CD14-positive monocyte (primary cell): ENCODE measurements around the gene TRIM43B. TPM values are rescaled to one million over a fixed set of nuclear protein-coding genes. Genes with fewer than 3 reads are reported as not detected.
"Not testable (repeated sequence)": the region's sequence is repeated elsewhere in the genome, so short reads cannot be mapped to it uniquely, and the experiment has no call there.

Experiments
- DNase-seq, 3 donors: peaks; one replicate each; pipeline ENCODE4 v3.0.0-alpha.2; 2011 to 2022
- H2AFZ ChIP-seq: 2 replicates; pipeline ENCODE4 v1.6.0; 2012; ENCODE audit warnings: mild to moderate bottlenecking, low read depth, low read length, inconsistent platforms; ENCODE audit not compliant: insufficient read depth, poor library complexity, severe bottlenecking
- H3K27ac ChIP-seq, 2 donors: 1 replicate in 1 of 2; 2 replicates in 1 of 2; pipeline ENCODE4 v1.5.1; 2012 to 2013; ENCODE audit warnings: low read length in 2 of 2, control low read depth in 1 of 2, inconsistent platforms in 1 of 2, low read depth in 1 of 2, mild to moderate bottlenecking in 1 of 2
- H3K27me3 ChIP-seq, 2 donors: one replicate each; pipeline versions ENCODE4 v1.6.0 to v1.6.1; 2011 to 2013; ENCODE audit warnings: low read length in 2 of 2; ENCODE audit not compliant: control insufficient read depth in 2 of 2, insufficient read depth in 2 of 2
- H3K36me3 ChIP-seq, 2 donors: replicated peaks in 1 of 2; 1 replicate in 1 of 2; 2 replicates in 1 of 2; pipeline versions ENCODE4 v1.5.1 to v1.6.1; 2012 to 2013; ENCODE audit warnings: low read length in 2 of 2, control low read depth in 1 of 2, inconsistent platforms in 1 of 2, mild to moderate bottlenecking in 1 of 2; ENCODE audit not compliant: insufficient read depth in 2 of 2, control insufficient read depth in 1 of 2
- H3K4me1 ChIP-seq, 2 donors: 1 replicate in 1 of 2; 2 replicates in 1 of 2; pipeline versions ENCODE4 v1.5.1 to v1.6.1; 2012 to 2013; ENCODE audit warnings: low read length in 2 of 2, control low read depth in 1 of 2, inconsistent platforms in 1 of 2, mild to moderate bottlenecking in 1 of 2, moderate library complexity in 1 of 2; ENCODE audit not compliant: insufficient read depth in 2 of 2, control insufficient read depth in 1 of 2
- H3K4me2 ChIP-seq: replicated peaks from 2 replicates; pipeline ENCODE3; 2012; ENCODE audit warnings: low read length, moderate library complexity, mild to moderate bottlenecking; ENCODE audit not compliant: poor library complexity, severe bottlenecking; ENCODE audit errors: extremely low read depth
- H3K4me3 ChIP-seq, 3 experiments: fragments of 200-600 bp in 1 of 3; sonication (generic) in 1 of 3; replicated peaks in 1 of 3; 1 replicate in 2 of 3; 2 replicates in 1 of 3; pipeline ENCODE4 v1.5.1; 2011 to 2013; ENCODE audit warnings: low read length in 3 of 3, mild to moderate bottlenecking in 3 of 3, control low read depth in 2 of 3, low read depth in 2 of 3, inconsistent platforms in 1 of 3, moderate library complexity in 1 of 3
- H3K79me2 ChIP-seq: 2 replicates; pipeline ENCODE4 v1.6.0; 2012; ENCODE audit warnings: mild to moderate bottlenecking, control low read depth, inconsistent platforms, low read length, moderate library complexity; ENCODE audit not compliant: insufficient read depth
- H3K9ac ChIP-seq: 2 replicates; pipeline ENCODE4 v1.6.0; 2017; ENCODE audit warnings: low read length, mild to moderate bottlenecking; ENCODE audit not compliant: insufficient read depth, poor library complexity, severe bottlenecking
- H3K9me3 ChIP-seq, 2 donors: replicated peaks in 1 of 2; 1 replicate in 1 of 2; 2 replicates in 1 of 2; pipeline versions ENCODE4 v1.5.1 to v1.6.1; 2012 to 2013; ENCODE audit warnings: low read length in 2 of 2, control low read depth in 1 of 2; ENCODE audit not compliant: control insufficient read depth in 1 of 2, insufficient read depth in 1 of 2
- H4K20me1 ChIP-seq: 2 replicates; pipeline ENCODE4 v1.6.0; 2012; ENCODE audit warnings: mild to moderate bottlenecking, low read length, control low read depth, moderate library complexity; ENCODE audit not compliant: insufficient read depth
- H3K27ac Mint-ChIP-seq, 7 donors: one replicate each; pipeline ENCODE4 v1.8.0; 2020; ENCODE audit warnings: mild to moderate bottlenecking in 7 of 7, mixed read lengths in 7 of 7, moderate library complexity in 6 of 7, inconsistent platforms in 2 of 7
- H3K27me3 Mint-ChIP-seq, 3 donors: one replicate each; pipeline ENCODE4 v1.8.0; 2021 to 2022; ENCODE audit warnings: low read depth in 3 of 3, mild to moderate bottlenecking in 3 of 3, mixed read lengths in 3 of 3, moderate library complexity in 3 of 3, inconsistent platforms in 1 of 3
- H3K36me3 Mint-ChIP-seq, 2 donors: one replicate each; pipeline ENCODE4 v1.8.0; 2020; ENCODE audit warnings: mixed read lengths in 2 of 2, inconsistent platforms in 1 of 2, mild to moderate bottlenecking in 1 of 2
- H3K4me1 Mint-ChIP-seq: one replicate; pipeline ENCODE4 v1.8.0; 2020; ENCODE audit warnings: mild to moderate bottlenecking, mixed read lengths
- H3K4me3 Mint-ChIP-seq, 2 donors: one replicate each; pipeline ENCODE4 v1.8.0; 2020; ENCODE audit warnings: mild to moderate bottlenecking in 2 of 2, mixed read lengths in 2 of 2, moderate library complexity in 1 of 2
- H3K9me3 Mint-ChIP-seq, 7 donors: one replicate each; pipeline ENCODE4 v1.8.0; 2020 to 2022; ENCODE audit warnings: mixed read lengths in 7 of 7, mild to moderate bottlenecking in 6 of 7, moderate library complexity in 6 of 7, inconsistent platforms in 2 of 7
- WGBS: methylation state at CpG from one replicate; pipeline ENCODE4 v1.1.5; 2013; ENCODE audit warnings: missing lambda C conversion rate; ENCODE audit not compliant: insufficient coverage; 5-methylcytosine and 5-hydroxymethylcytosine counted together
- intact Hi-C, 2 donors: fragments of 100-400 bp; cut with micrococcal nuclease; formaldehyde crosslinking; loops; one replicate each; pipeline versions ENCODE4 v1.15.0 to v1.15.1; 2023
- polyA plus RNA-seq, 3 donors: library from polyadenylated mRNA; depleted of rRNA in 1 of 3; unstranded in 2 of 3; stranded (reverse) in 1 of 3; fragments of 300-500 nt in 2 of 3; fragments of >200 nt in 1 of 3; fragmentation: Illumina TruSeq in 2 of 3; gene quantifications; 1 replicate in 2 of 3; 2 replicates in 1 of 3; pipeline ENCODE4 v1.2.3, GENCODE V29; 2012 to 2021
- TF ChIP-seq, protein P1 (sequence below): fragments of 200-600 bp; IDR thresholded peaks from one replicate; pipeline ENCODE4 v1.8.0; 2022; ENCODE audit warnings: antibody characterized with exemption, mild to moderate bottlenecking

Gene TRIM43B
- polyA plus RNA-seq, 3 donors, result not detected

DNA sequence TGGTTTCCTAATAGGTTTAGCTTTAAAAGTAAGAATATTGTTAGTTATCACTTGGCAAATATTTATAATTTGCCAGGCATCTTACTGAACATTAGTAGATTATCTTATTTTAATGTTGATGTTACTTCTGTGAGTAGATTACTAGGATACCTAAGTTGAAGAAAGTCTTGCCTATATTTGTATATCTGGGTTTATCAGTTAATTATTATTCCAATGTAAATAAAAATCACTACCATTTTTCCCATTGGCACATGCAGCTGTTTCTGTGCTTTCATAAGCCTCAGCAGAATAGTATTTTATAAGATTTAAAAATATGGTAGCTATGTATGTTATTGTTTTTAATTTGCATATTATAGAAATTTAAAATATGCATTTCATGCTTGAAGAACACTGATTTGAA lies 16.3 kb upstream of the TRIM43B start:
- Mint-ChIP-seq H3K27me3 (peaks cover 0 to 4% (median 1%) of the 10 kb centered on the region in 3 donors), H3K27ac (no peak overlapping the region), H3K4me1 (no peaks in the 10 kb centered on the region), H3K9me3 (peaks cover 0 to 2% (median 0%) of the 10 kb centered on the region in 7 donors), H3K4me3 (no peak overlapping the region), H3K36me3 (no peaks in the 10 kb centered on the region)
- no peaks in the 10 kb centered on the region for H3K27me3 ChIP-seq
- no peaks in the 10 kb centered on the region for H3K9me3 ChIP-seq
- H3K36me3 ChIP-seq, result no peaks in the 10 kb centered on the region
- no peak for DNase-seq
- H3K27ac ChIP-seq, result no peak overlapping the region
- no peak overlapping the region for H3K4me3 ChIP-seq
- H2AFZ ChIP-seq, result no peak overlapping the region
- no peaks in the 10 kb centered on the region for H4K20me1 ChIP-seq
- TF ChIP-seq, protein P1, sequence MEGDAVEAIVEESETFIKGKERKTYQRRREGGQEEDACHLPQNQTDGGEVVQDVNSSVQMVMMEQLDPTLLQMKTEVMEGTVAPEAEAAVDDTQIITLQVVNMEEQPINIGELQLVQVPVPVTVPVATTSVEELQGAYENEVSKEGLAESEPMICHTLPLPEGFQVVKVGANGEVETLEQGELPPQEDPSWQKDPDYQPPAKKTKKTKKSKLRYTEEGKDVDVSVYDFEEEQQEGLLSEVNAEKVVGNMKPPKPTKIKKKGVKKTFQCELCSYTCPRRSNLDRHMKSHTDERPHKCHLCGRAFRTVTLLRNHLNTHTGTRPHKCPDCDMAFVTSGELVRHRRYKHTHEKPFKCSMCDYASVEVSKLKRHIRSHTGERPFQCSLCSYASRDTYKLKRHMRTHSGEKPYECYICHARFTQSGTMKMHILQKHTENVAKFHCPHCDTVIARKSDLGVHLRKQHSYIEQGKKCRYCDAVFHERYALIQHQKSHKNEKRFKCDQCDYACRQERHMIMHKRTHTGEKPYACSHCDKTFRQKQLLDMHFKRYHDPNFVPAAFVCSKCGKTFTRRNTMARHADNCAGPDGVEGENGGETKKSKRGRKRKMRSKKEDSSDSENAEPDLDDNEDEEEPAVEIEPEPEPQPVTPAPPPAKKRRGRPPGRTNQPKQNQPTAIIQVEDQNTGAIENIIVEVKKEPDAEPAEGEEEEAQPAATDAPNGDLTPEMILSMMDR, result no peak
- H3K79me2 ChIP-seq, result no peaks in the 10 kb centered on the region
- no peak overlapping the region for H3K9ac ChIP-seq
- intact Hi-C loops, result no loop called here
- no peaks in the 10 kb centered on the region for H3K4me1 ChIP-seq
- no peak overlapping the region for H3K4me2 ChIP-seq

- H3K27me3 ChIP-seq, H4K20me1 ChIP-seq, H3K4me3 ChIP-seq, H3K9me3 Mint-ChIP-seq, H2AFZ ChIP-seq, DNase-seq, intact Hi-C loops, H3K36me3 ChIP-seq, H3K27ac Mint-ChIP-seq, H3K9ac ChIP-seq, H3K4me1 ChIP-seq, H3K36me3 Mint-ChIP-seq, H3K27ac ChIP-seq, H3K27me3 Mint-ChIP-seq, H3K9me3 ChIP-seq, H3K4me3 Mint-ChIP-seq, H3K4me1 Mint-ChIP-seq, H3K4me2 ChIP-seq, H3K79me2 ChIP-seq: not testable (repeated sequence)
- WGBS, result no CpG with 5 or more reads among the region's 1 CpG
These were observed 7.5 kb upstream of the TRIM43B start for GRCh38 chr2:95492076-95492475.

GRCh38 chr2:95475025-95475424 lies 9.5 kb downstream of the TRIM43B start:
- H3K36me3 ChIP-seq, H3K27ac Mint-ChIP-seq, H4K20me1 ChIP-seq, H3K27me3 Mint-ChIP-seq, H3K27ac ChIP-seq, H3K4me2 ChIP-seq, H3K9me3 ChIP-seq, H3K79me2 ChIP-seq, H3K4me1 Mint-ChIP-seq, H3K9ac ChIP-seq, H3K9me3 Mint-ChIP-seq, intact Hi-C loops, H3K36me3 Mint-ChIP-seq, DNase-seq, H3K4me1 ChIP-seq, H3K4me3 ChIP-seq, H3K27me3 ChIP-seq, H3K4me3 Mint-ChIP-seq, H2AFZ ChIP-seq: not testable (repeated sequence)
- WGBS, result no CpG with 5 or more reads among the region's 3 CpGs

DNA sequence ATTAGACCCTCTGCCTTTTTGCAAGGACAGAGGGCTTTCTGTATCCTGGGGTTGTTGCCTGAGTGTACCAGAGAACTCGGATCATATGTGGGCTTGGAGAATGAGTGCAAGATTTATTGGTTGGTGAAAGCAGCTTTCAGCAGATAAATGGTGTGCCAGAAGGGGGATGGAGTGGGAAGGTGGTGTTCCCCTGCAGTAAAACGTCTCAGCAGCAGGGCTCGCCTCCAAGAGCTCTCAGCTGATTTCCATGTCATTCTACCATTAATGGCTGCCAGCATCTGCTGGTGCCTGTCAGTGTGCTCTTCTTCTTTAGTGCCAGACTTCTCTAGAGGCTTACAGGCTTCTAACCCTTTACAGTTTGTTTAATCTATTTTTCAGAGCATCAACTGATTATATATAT lies 16.6 kb downstream of the TRIM43B start:
- H3K36me3 Mint-ChIP-seq, H3K4me1 Mint-ChIP-seq, H3K9me3 Mint-ChIP-seq, H4K20me1 ChIP-seq, H3K27ac Mint-ChIP-seq, H3K4me2 ChIP-seq, H3K27me3 ChIP-seq, intact Hi-C loops, H3K79me2 ChIP-seq, H3K9me3 ChIP-seq, H2AFZ ChIP-seq, H3K9ac ChIP-seq, H3K4me3 Mint-ChIP-seq, H3K27ac ChIP-seq, DNase-seq, H3K4me3 ChIP-seq, H3K4me1 ChIP-seq, H3K36me3 ChIP-seq, H3K27me3 Mint-ChIP-seq: not testable (repeated sequence)
- WGBS, result no CpG with 5 or more reads among the region's 3 CpGs
